ENCODE measurements around the gene MTCP1.

MTCP1 gene

GRCh38 chrX:155054255-155054654 is 16.7 kb downstream of the MTCP1 start:
- TF ChIP-seq ZFP30 (CRISPR knock-in tag; IDR thresholded peaks at IDR 0.05), result no peak
- TF ChIP-seq ZNF70 (CRISPR knock-in tag; IDR thresholded peaks at IDR 0.05), result no peak
- no peak for TF ChIP-seq ZNF8 (CRISPR knock-in tag; IDR thresholded peaks at IDR 0.05)
- ATAC-seq, result no peak

- TF ChIP-seq CSDC2 (CRISPR knock-in tag; IDR thresholded peaks at IDR 0.05) (no peak), ARNTL (CRISPR knock-in tag; IDR thresholded peaks at IDR 0.05; ENCODE audit: borderline replicate concordance, low read depth) (no peak), TOX (CRISPR knock-in tag; IDR thresholded peaks at IDR 0.05; ENCODE audit: borderline replicate concordance) (no peak), CSRNP3 (CRISPR knock-in tag; IDR thresholded peaks at IDR 0.05) (no peak), ZNF70 (CRISPR knock-in tag; IDR thresholded peaks at IDR 0.05) (no peak)
- no peak for ATAC-seq
These were observed 17.3 kb downstream of the MTCP1 start for GRCh38 chrX:155053656-155054055.

GRCh38 chrX:155052738-155053498 is 18.0 kb downstream of the MTCP1 start:
- no peak for ATAC-seq
- TF ChIP-seq CSRNP3 (CRISPR knock-in tag; IDR thresholded peaks at IDR 0.05), result no peak
- TF ChIP-seq ARNTL (CRISPR knock-in tag; IDR thresholded peaks at IDR 0.05; ENCODE audit: borderline replicate concordance, low read depth), result no peak
- TF ChIP-seq ZNF70 (CRISPR knock-in tag; IDR thresholded peaks at IDR 0.05), result no peak
- TF ChIP-seq TCF4 (CRISPR knock-in tag; IDR thresholded peaks at IDR 0.05; ENCODE audit: borderline replicate concordance), result no peak
- TF ChIP-seq OSR1 (CRISPR knock-in tag; IDR thresholded peaks at IDR 0.05), result no peak
- TF ChIP-seq POU6F1 (CRISPR knock-in tag; IDR thresholded peaks at IDR 0.05; ENCODE audit: borderline replicate concordance, low read depth), result no peak
- no peak for TF ChIP-seq SNAI2 (CRISPR knock-in tag; IDR thresholded peaks at IDR 0.05)
- no peak for TF ChIP-seq ZNF8 (CRISPR knock-in tag; IDR thresholded peaks at IDR 0.05)
- TF ChIP-seq PPARA (CRISPR knock-in tag; IDR thresholded peaks at IDR 0.05; ENCODE audit: borderline replicate concordance), result no peak
- no peak for TF ChIP-seq ISL1 (CRISPR knock-in tag; IDR thresholded peaks at IDR 0.05)
- no peak for TF ChIP-seq RARB (CRISPR knock-in tag; IDR thresholded peaks at IDR 0.05)
- TF ChIP-seq GLIS3 (CRISPR knock-in tag; IDR thresholded peaks at IDR 0.05), result no peak
- no peak for TF ChIP-seq ZFP3 (CRISPR knock-in tag; IDR thresholded peaks at IDR 0.05)
- TF ChIP-seq CSDC2 (CRISPR knock-in tag; IDR thresholded peaks at IDR 0.05), result no peak
- no peak for TF ChIP-seq ZNF565 (CRISPR knock-in tag; conservative IDR thresholded peaks at IDR 0.05; ENCODE audit: low read depth)
- TF ChIP-seq CREB5 (CRISPR knock-in tag; IDR thresholded peaks at IDR 0.05; ENCODE audit: low read depth), result no peak
- no peak for TF ChIP-seq TSHZ2 (CRISPR knock-in tag; IDR thresholded peaks at IDR 0.05)

Measured in SK-N-SH treated with all-trans-retinoic acid at 6 μM for 48 hours (cell line).